MCF 10A (cell line): ENCODE measurements around the gene LRRC30. TPM values are rescaled to one million over a fixed set of nuclear protein-coding genes. Genes with fewer than 3 reads are reported as not detected.

Experiments used
- Bru-seq: library from RNA; stranded (reverse); fragments of 400-500 nt; gene quantifications from one replicate; lab custom pipeline; 2021; lab: Mats Ljungman, UMichigan
- BruChase-seq, 2 experiments: library from RNA; stranded (reverse); fragments of 400-500 nt; gene quantifications; one replicate each; lab custom pipeline; 2021; lab: Mats Ljungman, UMichigan
- BruUV-seq: library from RNA; stranded (reverse); fragments of 400-500 nt; replicated peaks from 2 replicates; lab custom pipeline; 2021; lab: Mats Ljungman, UMichigan
- CTCF ChIA-PET: fragments of 300-600 bp; sonication (Branson Sonifier 250); formaldehyde crosslinking; extraction: SDS; loops from one replicate; lab custom pipeline; 2021; ENCODE audit warnings: antibody characterized with exemption, inconsistent platforms; lab: Yijun Ruan, JAX
- POLR2A ChIA-PET: fragments of 300-600, 350-650 bp; sonication (Branson Sonifier 250); formaldehyde crosslinking; extraction: SDS; loops from one replicate; lab custom pipeline; 2020; ENCODE audit warnings: antibody characterized with exemption, inconsistent platforms; lab: Yijun Ruan, JAX
- DNase-seq: peaks from one replicate; pipeline ENCODE4 v3.0.0-alpha.2; 2018; ENCODE audit not compliant: unreplicated experiment
- H3K27ac Mint-ChIP-seq: one replicate; pipeline ENCODE4 v1.8.0; 2022; ENCODE audit warnings: mild to moderate bottlenecking, low read depth, mixed read lengths; ENCODE audit not compliant: unreplicated experiment
- H3K27me3 Mint-ChIP-seq: one replicate; pipeline ENCODE4 v1.8.0; 2022; ENCODE audit warnings: mixed read lengths; ENCODE audit not compliant: insufficient read depth, unreplicated experiment
- H3K36me3 Mint-ChIP-seq: one replicate; pipeline ENCODE4 v1.8.0; 2022; ENCODE audit warnings: mild to moderate bottlenecking, moderate library complexity, mixed read lengths; ENCODE audit not compliant: insufficient read depth, unreplicated experiment
- H3K4me1 Mint-ChIP-seq: one replicate; pipeline ENCODE4 v1.8.0; 2022; ENCODE audit warnings: mixed read lengths; ENCODE audit not compliant: insufficient read depth, unreplicated experiment
- H3K4me3 Mint-ChIP-seq: one replicate; pipeline ENCODE4 v1.8.0; 2022; ENCODE audit warnings: mild to moderate bottlenecking, moderate library complexity, mixed read lengths; ENCODE audit not compliant: unreplicated experiment
- H3K9me3 Mint-ChIP-seq: one replicate; pipeline ENCODE4 v1.8.0; 2022; ENCODE audit warnings: mixed read lengths; ENCODE audit not compliant: unreplicated experiment
- CTCF ChIP-seq: fragments of 200-600 bp; IDR thresholded peaks from one replicate; pipeline ENCODE4 v1.8.0; 2022; ENCODE audit warnings: antibody characterized with exemption, mild to moderate bottlenecking; ENCODE audit not compliant: unreplicated experiment
- intact Hi-C: fragments of 100-400 bp; cut with micrococcal nuclease; formaldehyde crosslinking; loops from 2 replicates; pipeline ENCODE4 v1.14.1; 2022
- long read RNA-seq: library from polyadenylated mRNA; stranded (forward); transcript quantifications from one replicate; pipeline ENCODE4 v2.0.0, GENCODE V29; 2022
- total RNA-seq: library from RNA; stranded (reverse); gene quantifications from 2 replicates; pipeline ENCODE4 v1.2.3, GENCODE V29; 2022

LRRC30 gene
- total RNA-seq, result not detected in 2 replicates
- not detected for Bru-seq, nascent RNA
- BruChase-seq, experiment 1, labeled RNA remaining after a 6-hour chase, result not detected
- not detected for BruChase-seq, experiment 2, labeled RNA remaining after a 2-hour chase
- long read RNA-seq, result 0 reads

GRCh38 chr18:7230626-7231349 lies at the start of gene LRRC30:
Gene LRRC30, plus strand, starts transcription at chr18:7231089. Its CDS starts 50 bp downstream, at chr18:7231139.
- intact Hi-C loops, result no loop called here
- H3K9me3 Mint-ChIP-seq, result no peaks in the 10 kb centered on the region
- H3K27me3 Mint-ChIP-seq, result peaks cover 47% of the 10 kb centered on the region
- H3K27ac Mint-ChIP-seq, result no peak within 1 kb of the TSS
- BruUV-seq, result no TSS peak
- H3K36me3 Mint-ChIP-seq, result no peaks in the 10 kb centered on the region
- no peak within 1 kb of the TSS for H3K4me3 Mint-ChIP-seq
- no peaks in the 10 kb centered on the region for H3K4me1 Mint-ChIP-seq
- CTCF ChIA-PET, result interaction anchor here (0.6 to 1.5 kb wide), 3 partner anchors 8 to 53 kb away, joined by 3 to 8 read pairs (median 3); no protein-coding TSS in a partner anchor
- no peak for DNase-seq
- no peak for TF ChIP-seq CTCF
- POLR2A ChIA-PET, result no interaction called here

GRCh38 chr18:7185701-7186100 lies 45.2 kb upstream of the LRRC30 start:
- TF ChIP-seq CTCF, result no peak
- intact Hi-C loops, result no loop called here
- H3K36me3 Mint-ChIP-seq, result no peaks in the 10 kb centered on the region
- no peak overlapping the region for H3K27ac Mint-ChIP-seq
- DNase-seq, result no peak
- no peaks in the 10 kb centered on the region for H3K4me1 Mint-ChIP-seq
- H3K27me3 Mint-ChIP-seq, result peaks cover 21% of the 10 kb centered on the region
- BruUV-seq, result no TSS peak
- CTCF ChIA-PET, result interaction anchor here (1.7 kb wide), 1 partner anchor 8 kb away, joined by 5 read pairs; no protein-coding TSS in a partner anchor
- no peak overlapping the region for H3K4me3 Mint-ChIP-seq
- H3K9me3 Mint-ChIP-seq, result no peaks in the 10 kb centered on the region
- POLR2A ChIA-PET, result no interaction called here

- Mint-ChIP-seq H3K4me3 (no peak overlapping the region), H3K27ac (no peak overlapping the region), H3K27me3 (no peaks in the 10 kb centered on the region), H3K4me1 (no peaks in the 10 kb centered on the region), H3K36me3 (no peaks in the 10 kb centered on the region), H3K9me3 (no peaks in the 10 kb centered on the region)
- no TSS peak for BruUV-seq
- ChIA-PET POLR2A (no interaction called here), CTCF (interaction anchor here (0.5 to 3.3 kb wide), 3 partner anchors 13 to 152 kb away, joined by 4 to 14 read pairs (median 4); no protein-coding TSS in a partner anchor)
- TF ChIP-seq CTCF, result no peak
- DNase-seq, result no peak
- intact Hi-C loops, result no loop called here
These were observed 40.2 kb upstream of the LRRC30 start for GRCh38 chr18:7190547-7191156.

GRCh38 chr18:7191736-7192135 lies 39.2 kb upstream of the LRRC30 start:
- no peak for TF ChIP-seq CTCF
- H3K9me3 Mint-ChIP-seq, result no peaks in the 10 kb centered on the region
- H3K4me1 Mint-ChIP-seq, result no peaks in the 10 kb centered on the region
- BruUV-seq, result no TSS peak
- H3K4me3 Mint-ChIP-seq, result no peak overlapping the region
- H3K27me3 Mint-ChIP-seq, result peaks cover 2% of the 10 kb centered on the region
- no peaks in the 10 kb centered on the region for H3K36me3 Mint-ChIP-seq
- intact Hi-C loops, result no loop called here
- DNase-seq, result no peak
- POLR2A ChIA-PET, result interaction anchor here (0.6 kb wide), 1 partner anchor 11 kb away, joined by 3 read pairs; no protein-coding TSS in a partner anchor
- CTCF ChIA-PET, result interaction anchor here (0.6 to 3.3 kb wide), 4 partner anchors 14 to 307 kb away, joined by 3 to 14 read pairs (median 4); no protein-coding TSS in a partner anchor
- H3K27ac Mint-ChIP-seq, result no peak overlapping the region
